Right atrium auricular region (tissue), 2 donors: Measurements from ENCODE around the gene NUDC. TPM values are rescaled to one million over a fixed set of nuclear protein-coding genes. Genes with fewer than 3 reads are reported as not detected.

Experiments used
- DNase-seq: peaks from one replicate; pipeline ENCODE4 v3.0.0-alpha.2; 2019; ENCODE audit warnings: low spot score
- H3K27ac ChIP-seq, 2 donors: fragments of 200-600 bp; sonication (generic); 1 replicate in 1 of 2; 2 replicates in 1 of 2; pipeline ENCODE4 v1.5.1; 2016 to 2019
- H3K27me3 ChIP-seq, 2 donors: fragments of 200-600 bp; sonication (generic); one replicate each; pipeline versions ENCODE4 v1.5.1 to v1.6.0; 2017 to 2019
- H3K36me3 ChIP-seq: fragments of 200-600 bp; sonication (generic); one replicate; pipeline ENCODE4 v1.5.1; 2016
- H3K4me1 ChIP-seq, 2 donors: fragments of 200-600 bp; sonication (generic); one replicate each; pipeline versions ENCODE4 v1.5.1 to v1.6.0; 2017 to 2019
- H3K4me3 ChIP-seq, 2 donors: fragments of 200-600 bp; sonication (generic); 1 replicate in 1 of 2; 2 replicates in 1 of 2; pipeline ENCODE4 v1.5.1; 2017 to 2019; ENCODE audit warnings: mild to moderate bottlenecking in 1 of 2, moderate library complexity in 1 of 2
- H3K9me3 ChIP-seq, 2 donors: fragments of 200-600 bp; sonication (generic); one replicate each; pipeline ENCODE4 v1.5.1; 2019
- total RNA-seq, 2 donors: library from RNA; depleted of rRNA; stranded (reverse); fragments of >200 nt; gene quantifications; one replicate each; pipeline ENCODE4 v1.1.0, GENCODE V29; 2016
- TF ChIP-seq, protein P1 (sequence below), 2 donors: fragments of 200-600 bp; sonication (generic); IDR thresholded peaks; one replicate each; pipeline ENCODE4 v1.5.1; 2019; ENCODE audit warnings: antibody characterized with exemption in 2 of 2

NUDC gene
- total RNA-seq, 2 donors from 2014 or later: 66.7 to 82.3 TPM

DNA sequence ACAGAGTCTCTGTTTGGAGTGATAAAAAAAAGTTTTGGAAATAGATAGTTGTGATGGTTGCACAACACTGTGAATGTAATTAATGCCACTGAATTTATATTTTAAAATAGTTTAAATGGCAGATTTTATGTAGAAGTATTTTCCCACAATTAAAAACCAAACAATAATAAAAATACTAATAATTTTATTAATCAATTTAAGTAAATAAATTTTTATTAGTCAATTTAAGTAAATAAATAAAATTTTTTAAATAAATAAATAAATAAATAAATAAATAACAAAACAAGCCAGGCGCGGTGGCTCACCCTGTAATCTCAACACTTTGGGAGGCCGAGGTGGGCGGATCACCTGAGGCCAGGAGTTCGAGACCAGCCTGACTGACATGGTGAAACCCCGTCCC lies 43.7 kb downstream of the NUDC start:
- no peaks in the 10 kb centered on the region for H3K9me3 ChIP-seq
- H3K4me3 ChIP-seq: no peak overlapping the region
- peaks cover 0 to 4% of the 10 kb centered on the region in 2 donors for H3K4me1 ChIP-seq
- no peaks in the 10 kb centered on the region for H3K36me3 ChIP-seq
- TF ChIP-seq, protein P1, sequence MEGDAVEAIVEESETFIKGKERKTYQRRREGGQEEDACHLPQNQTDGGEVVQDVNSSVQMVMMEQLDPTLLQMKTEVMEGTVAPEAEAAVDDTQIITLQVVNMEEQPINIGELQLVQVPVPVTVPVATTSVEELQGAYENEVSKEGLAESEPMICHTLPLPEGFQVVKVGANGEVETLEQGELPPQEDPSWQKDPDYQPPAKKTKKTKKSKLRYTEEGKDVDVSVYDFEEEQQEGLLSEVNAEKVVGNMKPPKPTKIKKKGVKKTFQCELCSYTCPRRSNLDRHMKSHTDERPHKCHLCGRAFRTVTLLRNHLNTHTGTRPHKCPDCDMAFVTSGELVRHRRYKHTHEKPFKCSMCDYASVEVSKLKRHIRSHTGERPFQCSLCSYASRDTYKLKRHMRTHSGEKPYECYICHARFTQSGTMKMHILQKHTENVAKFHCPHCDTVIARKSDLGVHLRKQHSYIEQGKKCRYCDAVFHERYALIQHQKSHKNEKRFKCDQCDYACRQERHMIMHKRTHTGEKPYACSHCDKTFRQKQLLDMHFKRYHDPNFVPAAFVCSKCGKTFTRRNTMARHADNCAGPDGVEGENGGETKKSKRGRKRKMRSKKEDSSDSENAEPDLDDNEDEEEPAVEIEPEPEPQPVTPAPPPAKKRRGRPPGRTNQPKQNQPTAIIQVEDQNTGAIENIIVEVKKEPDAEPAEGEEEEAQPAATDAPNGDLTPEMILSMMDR (IDR thresholded peaks at IDR 0.05): no peak
- no peak for DNase-seq
- peaks cover 0 to 6% of the 10 kb centered on the region in 2 donors for H3K27me3 ChIP-seq
- H3K27ac ChIP-seq: no peak overlapping the region

DNA sequence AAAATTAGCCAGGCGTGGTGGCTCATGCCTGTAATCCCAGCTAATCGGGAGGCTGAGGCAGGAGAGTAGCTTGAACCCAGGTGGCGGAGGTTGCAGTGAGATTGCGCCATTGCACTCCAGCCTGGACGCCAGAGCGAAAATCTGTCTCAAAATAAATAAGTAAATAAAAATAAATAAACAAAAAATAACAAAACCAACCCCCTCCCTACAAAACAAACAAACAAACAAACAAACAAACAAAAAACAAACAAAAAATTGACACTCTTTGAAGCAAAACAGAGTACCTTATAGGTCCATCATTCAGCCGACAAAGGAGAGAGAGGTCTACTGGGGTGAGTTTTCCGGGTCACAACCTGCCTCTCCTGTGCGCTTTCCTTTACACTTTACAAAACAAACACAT lies 44.1 kb downstream of the NUDC start:
- DNase-seq: no peak
- no peak overlapping the region for H3K27ac ChIP-seq
- H3K27me3 ChIP-seq: peaks cover 0 to 2% of the 10 kb centered on the region in 2 donors
- no peaks in the 10 kb centered on the region for H3K36me3 ChIP-seq
- H3K4me3 ChIP-seq: no peak overlapping the region
- H3K9me3 ChIP-seq: no peaks in the 10 kb centered on the region
- TF ChIP-seq, protein P1 (IDR thresholded peaks at IDR 0.05): no peak
- H3K4me1 ChIP-seq: peaks cover 0 to under 1% of the 10 kb centered on the region in 2 donors

DNA sequence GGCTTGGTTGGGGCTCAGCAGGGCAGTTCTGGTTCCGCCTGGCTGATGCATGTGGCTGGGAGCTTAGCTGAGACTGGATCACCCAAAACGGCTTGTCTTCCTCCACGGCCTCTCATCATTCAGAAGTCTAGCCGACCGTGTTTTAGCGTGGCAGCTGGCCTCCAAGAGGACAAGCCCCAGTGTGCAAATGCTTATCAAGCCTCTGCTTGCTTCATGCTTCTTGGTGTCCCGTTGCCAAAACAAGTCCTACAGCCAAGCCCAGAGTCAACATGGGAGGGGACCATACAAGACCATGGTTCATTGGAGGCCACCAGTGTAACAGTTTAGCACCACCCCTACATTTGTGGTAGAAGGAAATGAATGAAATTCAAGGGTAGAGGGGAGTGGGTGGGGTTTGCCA lies 49.3 kb downstream of the NUDC start:
- no peak overlapping the region for H3K4me3 ChIP-seq
- no peak overlapping the region for H3K27ac ChIP-seq
- DNase-seq: no peak
- no peaks in the 10 kb centered on the region for H3K36me3 ChIP-seq
- H3K9me3 ChIP-seq: no peaks in the 10 kb centered on the region
- no peaks in the 10 kb centered on the region for H3K27me3 ChIP-seq
- no peaks in the 10 kb centered on the region for H3K4me1 ChIP-seq
- TF ChIP-seq, protein P1 (IDR thresholded peaks at IDR 0.05): no peak

DNA sequence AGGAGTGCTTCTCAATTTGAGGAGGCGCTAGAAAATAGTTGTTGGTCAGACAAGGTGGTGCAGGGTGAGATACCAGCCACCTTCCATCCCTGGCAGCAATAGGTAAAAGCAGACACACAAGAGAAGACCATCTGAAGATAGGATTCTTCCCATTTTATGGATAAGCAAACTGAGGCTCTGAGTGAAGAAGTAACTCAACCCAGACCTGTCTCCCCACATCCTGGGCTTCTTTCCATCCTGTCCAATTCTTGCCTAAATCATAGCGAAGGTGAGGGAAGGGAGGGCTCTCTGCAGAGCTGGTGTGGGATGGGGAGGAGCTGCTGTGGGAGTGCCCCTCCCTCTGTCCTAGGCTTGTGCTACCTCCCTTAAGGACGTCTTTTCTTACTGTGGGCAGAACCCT lies 50.0 kb downstream of the NUDC start:
- Histone ChIP-seq H3K9me3 (no peaks in the 10 kb centered on the region), H3K27ac (no peak overlapping the region), H3K36me3 (no peaks in the 10 kb centered on the region), H3K4me1 (no peaks in the 10 kb centered on the region), H3K4me3 (no peak overlapping the region), H3K27me3 (no peaks in the 10 kb centered on the region)
- TF ChIP-seq, protein P1 (IDR thresholded peaks at IDR 0.05): no peak
- no peak for DNase-seq

DNA sequence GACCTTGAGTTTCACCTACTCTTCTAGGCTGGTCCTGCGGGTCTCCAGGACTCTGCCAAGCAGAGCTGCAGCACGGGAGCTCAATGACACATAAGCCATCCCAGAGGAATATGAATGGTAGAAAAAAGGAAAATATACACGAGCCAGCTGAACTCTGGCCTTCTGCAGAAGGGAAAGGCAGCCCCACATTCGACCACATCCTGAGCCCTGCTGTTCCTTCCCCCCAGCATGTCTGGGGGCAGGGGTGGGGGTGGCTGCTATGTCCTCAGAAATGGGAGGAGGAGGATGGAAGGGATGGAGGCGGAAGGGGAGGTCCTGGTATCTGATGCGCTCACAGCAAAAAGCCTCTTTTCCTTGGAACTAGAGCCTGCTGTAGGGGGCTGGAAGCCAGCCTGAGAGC lies 50.8 kb downstream of the NUDC start:
- TF ChIP-seq, protein P1 (IDR thresholded peaks at IDR 0.05): no peak
- H3K27ac ChIP-seq: no peak overlapping the region
- DNase-seq: no peak
- H3K4me1 ChIP-seq: no peaks in the 10 kb centered on the region
- H3K4me3 ChIP-seq: no peak overlapping the region
- H3K27me3 ChIP-seq: no peaks in the 10 kb centered on the region
- H3K36me3 ChIP-seq: no peaks in the 10 kb centered on the region
- no peaks in the 10 kb centered on the region for H3K9me3 ChIP-seq

DNA sequence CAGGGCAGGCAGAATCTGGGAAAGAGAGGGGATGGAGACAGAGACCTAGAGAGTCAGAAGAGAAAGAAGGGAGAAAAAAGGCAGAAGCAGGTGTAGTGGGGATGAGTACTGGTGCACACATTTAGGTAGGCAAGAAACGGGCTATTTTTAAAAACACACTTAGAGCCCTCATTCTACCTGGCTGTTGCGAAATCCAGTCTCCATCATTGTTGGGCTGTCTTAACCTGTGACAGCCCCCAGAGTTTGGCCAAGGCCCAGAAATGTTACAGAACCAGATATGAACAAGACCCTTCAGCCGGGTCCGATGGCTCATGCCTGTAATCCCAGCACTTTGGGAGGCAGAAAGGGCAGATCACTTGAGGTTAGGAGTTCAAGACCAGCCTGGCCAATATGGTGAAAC lies 51.3 kb downstream of the NUDC start:
- TF ChIP-seq, protein P1 (IDR thresholded peaks at IDR 0.05): no peak
- H3K4me1 ChIP-seq: no peaks in the 10 kb centered on the region
- DNase-seq: no peak
- H3K4me3 ChIP-seq: no peak overlapping the region
- H3K36me3 ChIP-seq: no peaks in the 10 kb centered on the region
- no peaks in the 10 kb centered on the region for H3K27me3 ChIP-seq
- H3K9me3 ChIP-seq: no peaks in the 10 kb centered on the region
- no peak overlapping the region for H3K27ac ChIP-seq
